Liver (tissue), 9 donors: ENCODE data around the gene KRT23. TPM values are rescaled to one million over a fixed set of nuclear protein-coding genes. Genes with fewer than 3 reads are reported as not detected.

Source experiments
- DNase-seq: peaks from one replicate; pipeline ENCODE4 v3.0.0-alpha.2; 2017; ENCODE audit warnings: low spot score
- H3K27ac ChIP-seq, 2 donors: one replicate each; pipeline ENCODE4 v1.7.0; 2013; ENCODE audit warnings: inconsistent platforms in 2 of 2, low read length in 2 of 2, control low read depth in 1 of 2, low read depth in 1 of 2, mild to moderate bottlenecking in 1 of 2
- H3K27me3 ChIP-seq, 4 donors: one replicate each; pipeline versions ENCODE4 v1.6.1 to v1.7.0; 2013; ENCODE audit warnings: low read length in 3 of 4, inconsistent platforms in 1 of 4, mild to moderate bottlenecking in 1 of 4, moderate library complexity in 1 of 4; ENCODE audit not compliant: control insufficient read depth in 4 of 4, insufficient read depth in 4 of 4
- H3K36me3 ChIP-seq, 4 donors: one replicate each; pipeline versions ENCODE4 v1.6.1 to v1.7.0; 2013; ENCODE audit warnings: low read length in 3 of 4, mild to moderate bottlenecking in 3 of 4, low read depth in 1 of 4, moderate library complexity in 1 of 4; ENCODE audit not compliant: control insufficient read depth in 4 of 4, insufficient read depth in 3 of 4
- H3K4me1 ChIP-seq, 4 donors: one replicate each; pipeline versions ENCODE4 v1.6.1 to v1.7.0; 2013; ENCODE audit warnings: low read length in 3 of 4, mild to moderate bottlenecking in 3 of 4, moderate library complexity in 1 of 4; ENCODE audit not compliant: control insufficient read depth in 4 of 4, insufficient read depth in 4 of 4
- H3K4me3 ChIP-seq, 3 donors: one replicate each; pipeline versions ENCODE4 v1.6.1 to v1.7.0; 2013; ENCODE audit warnings: low read length in 3 of 3, control low read depth in 1 of 3, low read depth in 1 of 3, mild to moderate bottlenecking in 1 of 3
- H3K9ac ChIP-seq, 2 donors: one replicate each; pipeline ENCODE4 v1.7.0; 2013; ENCODE audit warnings: low read length in 2 of 2, mild to moderate bottlenecking in 2 of 2, moderate library complexity in 2 of 2, control low read depth in 1 of 2, low read depth in 1 of 2
- H3K9me3 ChIP-seq, 4 donors: one replicate each; pipeline versions ENCODE4 v1.6.1 to v1.7.0; 2013; ENCODE audit warnings: low read length in 3 of 4; ENCODE audit not compliant: control insufficient read depth in 4 of 4
- ATF3 ChIP-seq: IDR thresholded peaks from 2 replicates; pipeline ENCODE4 v1.6.1; 2016; ENCODE audit warnings: antibody characterized with exemption
- EGR1 ChIP-seq, 2 donors: IDR thresholded peaks; 2 replicates each; pipeline ENCODE4 v1.6.1; 2016 to 2018; ENCODE audit warnings: antibody characterized with exemption in 2 of 2, low read depth in 2 of 2
- FOXA1 ChIP-seq: IDR thresholded peaks from 2 replicates; pipeline ENCODE4 v1.6.1; 2016; ENCODE audit warnings: antibody characterized with exemption
- FOXA2 ChIP-seq: IDR thresholded peaks from 2 replicates; pipeline ENCODE4 v1.6.1; 2016; ENCODE audit warnings: antibody characterized with exemption
- GABPA ChIP-seq, 2 donors: IDR thresholded peaks in 1 of 2; conservative IDR thresholded peaks in 1 of 2; 2 replicates each; pipeline ENCODE4 v1.6.1; 2016; ENCODE audit warnings: antibody characterized with exemption in 2 of 2, mild to moderate bottlenecking in 1 of 2, moderate library complexity in 1 of 2
- HNF4A ChIP-seq, 2 donors: conservative IDR thresholded peaks; 2 replicates each; pipeline ENCODE4 v1.6.1; 2016; ENCODE audit warnings: antibody characterized with exemption in 2 of 2, mild to moderate bottlenecking in 2 of 2
- HNF4G ChIP-seq: IDR thresholded peaks from 2 replicates; pipeline ENCODE4 v1.6.1; 2016; ENCODE audit warnings: antibody characterized with exemption
- JUND ChIP-seq, 2 donors: IDR thresholded peaks; 2 replicates each; pipeline ENCODE4 v1.6.1; 2016; ENCODE audit warnings: antibody characterized with exemption in 2 of 2
- MAX ChIP-seq: IDR thresholded peaks from 2 replicates; pipeline ENCODE4 v1.6.1; 2016; ENCODE audit warnings: antibody characterized with exemption
- NR2F2 ChIP-seq: IDR thresholded peaks from 2 replicates; pipeline ENCODE4 v1.6.1; 2016; ENCODE audit warnings: antibody characterized with exemption
- RAD21 ChIP-seq, 2 donors: IDR thresholded peaks; 2 replicates each; pipeline ENCODE4 v1.6.1; 2016; ENCODE audit warnings: antibody characterized with exemption in 2 of 2, mild to moderate bottlenecking in 2 of 2
- RXRA ChIP-seq, 2 donors: IDR thresholded peaks; 2 replicates each; pipeline ENCODE4 v1.6.1; 2017 to 2018; ENCODE audit warnings: antibody characterized with exemption in 2 of 2, mild to moderate bottlenecking in 1 of 2
- SP1 ChIP-seq: IDR thresholded peaks from 2 replicates; pipeline ENCODE4 v1.6.1; 2018; ENCODE audit warnings: antibody characterized with exemption, mild to moderate bottlenecking
- TAF1 ChIP-seq: conservative IDR thresholded peaks from 2 replicates; pipeline ENCODE4 v1.6.1; 2016; ENCODE audit warnings: antibody characterized with exemption, mild to moderate bottlenecking
- YY1 ChIP-seq: IDR thresholded peaks from 2 replicates; pipeline ENCODE4 v1.6.1; 2016; ENCODE audit warnings: antibody characterized with exemption, mild to moderate bottlenecking
- WGBS: extraction: QIAGEN DNeasy Blood & Tissue Kit; methylation state at CpG from one replicate; pipeline ENCODE4 v1.1.7; 2013; 5-methylcytosine and 5-hydroxymethylcytosine counted together
- polyA plus RNA-seq, 2 donors: library from polyadenylated mRNA; stranded (reverse) in 1 of 2; unstranded in 1 of 2; fragments of 200-250 nt in 1 of 2; fragments of >200 nt in 1 of 2; fragmentation: Nextera tagmentation in 1 of 2; extraction: Ambion mirVana in 1 of 2; gene quantifications; one replicate each; pipeline versions ENCODE4 v1.2.1 to v1.2.3, GENCODE V29; 2013 to 2015
- total RNA-seq, 2 donors: library from RNA; depleted of rRNA; stranded (reverse); fragments of >200 nt; gene quantifications; one replicate each; pipeline ENCODE4 v1.2.3, GENCODE V29; 2014
- TF ChIP-seq, protein P1 (sequence below): IDR thresholded peaks from 2 replicates; pipeline ENCODE4 v1.6.1; 2016; ENCODE audit warnings: antibody characterized with exemption
- TF ChIP-seq, protein P2 (sequence below): fragments of 150-350 bp; IDR thresholded peaks from 2 replicates; pipeline ENCODE4 v1.5.1; 2017; ENCODE audit warnings: improper control_type of control experiment, low read depth, low read length; ENCODE audit not compliant: missing input control
- donor health status: healthy.
- donor health status: healthy.
- donor health status: healthy.
- donor health status: healthy.
- donor health status: healthy.

Gene KRT23
- total and polyA plus RNA-seq, 4 donors: 0.09 to 1.3 (median 0.24) TPM; not detected in 1

DNA sequence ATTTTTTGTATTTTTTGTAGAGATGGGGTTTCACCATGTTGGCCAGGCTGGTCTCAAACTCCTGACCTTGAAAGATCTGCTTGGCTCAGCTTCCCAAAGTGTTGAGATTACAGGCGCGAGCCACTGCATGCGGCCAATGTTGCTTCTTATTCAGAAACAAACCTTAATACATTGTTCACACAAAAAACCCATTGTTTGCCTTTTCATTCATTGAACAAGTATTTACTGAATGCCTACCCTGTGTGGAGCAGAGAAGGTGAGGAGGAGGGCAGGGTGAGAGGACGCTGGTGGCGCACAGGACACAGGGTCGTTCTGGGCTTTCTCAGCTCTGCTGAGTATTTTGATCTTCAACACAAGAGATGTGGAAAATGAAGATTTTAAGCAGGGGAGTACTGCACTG, 8.0 kb upstream of the KRT23 start:
- peaks cover 0 to 18% (median 4%) of the 10 kb centered on the region in 4 donors for H3K27me3 ChIP-seq
- H3K9ac ChIP-seq: no peak overlapping the region

DNA sequence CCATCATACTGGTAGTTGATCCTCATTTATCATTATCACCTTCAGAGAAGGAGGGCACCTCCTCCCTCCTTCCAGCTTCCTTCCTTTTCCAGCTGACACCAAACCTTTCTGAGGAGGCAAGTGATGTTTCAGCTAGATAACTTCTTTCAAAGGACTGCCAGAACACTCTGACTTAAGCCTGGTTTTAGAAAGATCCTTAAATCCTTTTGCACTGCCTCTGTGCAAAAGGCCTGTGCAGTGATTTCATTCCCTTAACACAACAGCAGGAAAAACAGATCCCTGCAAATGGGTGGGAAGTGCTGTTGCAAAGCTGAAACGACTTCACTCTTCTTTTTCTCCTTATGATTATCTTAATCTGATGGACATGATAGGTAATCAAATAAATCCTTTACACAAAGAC, 7.1 kb upstream of the KRT23 start:
- H3K27me3 ChIP-seq: peaks cover 0 to 18% (median 4%) of the 10 kb centered on the region in 4 donors
- no peak for TF ChIP-seq RXRA (IDR thresholded peaks at IDR 0.05)
- TF ChIP-seq, protein P1, sequence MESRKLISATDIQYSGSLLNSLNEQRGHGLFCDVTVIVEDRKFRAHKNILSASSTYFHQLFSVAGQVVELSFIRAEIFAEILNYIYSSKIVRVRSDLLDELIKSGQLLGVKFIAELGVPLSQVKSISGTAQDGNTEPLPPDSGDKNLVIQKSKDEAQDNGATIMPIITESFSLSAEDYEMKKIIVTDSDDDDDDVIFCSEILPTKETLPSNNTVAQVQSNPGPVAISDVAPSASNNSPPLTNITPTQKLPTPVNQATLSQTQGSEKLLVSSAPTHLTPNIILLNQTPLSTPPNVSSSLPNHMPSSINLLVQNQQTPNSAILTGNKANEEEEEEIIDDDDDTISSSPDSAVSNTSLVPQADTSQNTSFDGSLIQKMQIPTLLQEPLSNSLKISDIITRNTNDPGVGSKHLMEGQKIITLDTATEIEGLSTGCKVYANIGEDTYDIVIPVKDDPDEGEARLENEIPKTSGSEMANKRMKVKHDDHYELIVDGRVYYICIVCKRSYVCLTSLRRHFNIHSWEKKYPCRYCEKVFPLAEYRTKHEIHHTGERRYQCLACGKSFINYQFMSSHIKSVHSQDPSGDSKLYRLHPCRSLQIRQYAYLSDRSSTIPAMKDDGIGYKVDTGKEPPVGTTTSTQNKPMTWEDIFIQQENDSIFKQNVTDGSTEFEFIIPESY: no peak
- TF ChIP-seq, protein P2, sequence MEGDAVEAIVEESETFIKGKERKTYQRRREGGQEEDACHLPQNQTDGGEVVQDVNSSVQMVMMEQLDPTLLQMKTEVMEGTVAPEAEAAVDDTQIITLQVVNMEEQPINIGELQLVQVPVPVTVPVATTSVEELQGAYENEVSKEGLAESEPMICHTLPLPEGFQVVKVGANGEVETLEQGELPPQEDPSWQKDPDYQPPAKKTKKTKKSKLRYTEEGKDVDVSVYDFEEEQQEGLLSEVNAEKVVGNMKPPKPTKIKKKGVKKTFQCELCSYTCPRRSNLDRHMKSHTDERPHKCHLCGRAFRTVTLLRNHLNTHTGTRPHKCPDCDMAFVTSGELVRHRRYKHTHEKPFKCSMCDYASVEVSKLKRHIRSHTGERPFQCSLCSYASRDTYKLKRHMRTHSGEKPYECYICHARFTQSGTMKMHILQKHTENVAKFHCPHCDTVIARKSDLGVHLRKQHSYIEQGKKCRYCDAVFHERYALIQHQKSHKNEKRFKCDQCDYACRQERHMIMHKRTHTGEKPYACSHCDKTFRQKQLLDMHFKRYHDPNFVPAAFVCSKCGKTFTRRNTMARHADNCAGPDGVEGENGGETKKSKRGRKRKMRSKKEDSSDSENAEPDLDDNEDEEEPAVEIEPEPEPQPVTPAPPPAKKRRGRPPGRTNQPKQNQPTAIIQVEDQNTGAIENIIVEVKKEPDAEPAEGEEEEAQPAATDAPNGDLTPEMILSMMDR: no peak
- TF ChIP-seq EGR1 (IDR thresholded peaks at IDR 0.05; ENCODE audit: low read depth in 2 of 2): no peak
- no peak for TF ChIP-seq TAF1
- no peak for TF ChIP-seq GABPA (IDR thresholded peaks at IDR 0.05 in 1 of 2, conservative IDR thresholded peaks at IDR 0.05 in 1 of 2)
- TF ChIP-seq JUND (IDR thresholded peaks at IDR 0.05): no peak
- no peak for TF ChIP-seq HNF4A (conservative IDR thresholded peaks at IDR 0.05)
- TF ChIP-seq FOXA1: no peak
- no peak for TF ChIP-seq YY1
- TF ChIP-seq FOXA2: no peak
- no peak for TF ChIP-seq SP1
- no peak for TF ChIP-seq ATF3
- TF ChIP-seq HNF4G: no peak
- no peak for TF ChIP-seq NR2F2
- H3K4me3 ChIP-seq: no peak overlapping the region
- no peak overlapping the region for H3K9ac ChIP-seq
- DNase-seq: no peak
- no peak overlapping the region for H3K27ac ChIP-seq
- WGBS: 41% methylated on average over 1 of the region's 1 CpG
- H3K9me3 ChIP-seq: no peaks in the 10 kb centered on the region
- no peaks in the 10 kb centered on the region for H3K4me1 ChIP-seq
- H3K36me3 ChIP-seq: no peaks in the 10 kb centered on the region

More for the DNA sequence above, 8.0 kb upstream of the KRT23 start:
- H3K9me3 ChIP-seq: no peaks in the 10 kb centered on the region
- TF ChIP-seq NR2F2 (no peak), HNF4A (conservative IDR thresholded peaks at IDR 0.05) (no peak), SP1 (no peak), YY1 (no peak), RAD21 (IDR thresholded peaks at IDR 0.05) (no peak), FOXA1 (no peak), GABPA (IDR thresholded peaks at IDR 0.05 in 1 of 2, conservative IDR thresholded peaks at IDR 0.05 in 1 of 2) (no peak), JUND (IDR thresholded peaks at IDR 0.05) (no peak), MAX (no peak)
- TF ChIP-seq, protein P2: no peak
- TF ChIP-seq, protein P1: no peak
- no peak for DNase-seq
- WGBS: 78% methylated on average over 6 of the region's 6 CpGs
- H3K4me3 ChIP-seq: no peak overlapping the region
- no peaks in the 10 kb centered on the region for H3K36me3 ChIP-seq
- no peaks in the 10 kb centered on the region for H3K4me1 ChIP-seq
- no peak overlapping the region for H3K27ac ChIP-seq
